ENCODE results near the gene SSBP4. TPM values are rescaled to one million over a fixed set of nuclear protein-coding genes. Genes with fewer than 3 reads are reported as not detected.

Gene SSBP4
- total and polyA plus RNA-seq, 3 donors from 2014 or later = 80.5 to 118 (median 90.3) TPM

- Histone ChIP-seq H3K27me3 (no peaks in the 10 kb centered on the region), H3K4me3 (peak overlapping the region; percentile 44 to 52), H3K27ac (peak overlapping the region; percentile 61 to 86), H3K9me3 (no peaks in the 10 kb centered on the region), H3K36me3 (ENCODE audit: low read depth, missing control alignments) (no peaks in the 10 kb centered on the region), H3K4me1 (peaks cover 57% of the 10 kb centered on the region)
- DNase-seq = peak; percentile 91
- TF ChIP-seq POLR2A (IDR thresholded peaks at IDR 0.05) (no peak), CTCF (IDR thresholded peaks at IDR 0.05) (no peak)
- 12 to 30% methylated on average over 2 to 24 of the region's 77 CpGs for WGBS, 2 donors
- intact Hi-C loops (cut with DNase I; ENCODE audit: low total_unique reads) = no loop called here
These were observed 9.8 kb downstream of the SSBP4 start for GRCh38 chr19:18428787-18429674.

GRCh38 chr19:18429717-18430416 is 10.7 kb downstream of the SSBP4 start:
- intact Hi-C loops (cut with DNase I; ENCODE audit: low total_unique reads) = no loop called here
- no peak for TF ChIP-seq CTCF (IDR thresholded peaks at IDR 0.05)
- TF ChIP-seq POLR2A (IDR thresholded peaks at IDR 0.05) = no peak
- peak overlapping the region in 1 of 2 donors; percentile 52 for H3K4me3 ChIP-seq
- no peak for DNase-seq
- peak overlapping the region; percentile 61 to 86 for H3K27ac ChIP-seq
- WGBS, 2 donors = 44 to 49% methylated on average over 5 to 12 of the region's 13 CpGs
- H3K4me1 ChIP-seq = peaks cover 59% of the 10 kb centered on the region
- no peaks in the 10 kb centered on the region for H3K9me3 ChIP-seq
- no peaks in the 10 kb centered on the region for H3K27me3 ChIP-seq
- no peaks in the 10 kb centered on the region for H3K36me3 ChIP-seq (ENCODE audit: low read depth, missing control alignments)

- intact Hi-C loops (cut with DNase I; ENCODE audit: low total_unique reads) = no loop called here
- no peaks in the 10 kb centered on the region for H3K27me3 ChIP-seq
- no peaks in the 10 kb centered on the region for H3K36me3 ChIP-seq (ENCODE audit: low read depth, missing control alignments)
- no peaks in the 10 kb centered on the region for H3K9me3 ChIP-seq
- TF ChIP-seq POLR2A (IDR thresholded peaks at IDR 0.05) (no peak), CTCF (IDR thresholded peaks at IDR 0.05) (no peak)
- H3K4me3 ChIP-seq = no peak overlapping the region
- peaks cover 62% of the 10 kb centered on the region for H3K4me1 ChIP-seq
- DNase-seq = no peak
- 84 to 100% methylated on average over 4 to 21 of the region's 21 CpGs for WGBS, 2 donors
- H3K27ac ChIP-seq = no peak overlapping the region
These were observed 11.4 kb downstream of the SSBP4 start for GRCh38 chr19:18430417-18431144.

- TF ChIP-seq POLR2A (IDR thresholded peaks at IDR 0.05) (no peak), CTCF (IDR thresholded peaks at IDR 0.05) (no peak)
- intact Hi-C loops (cut with DNase I; ENCODE audit: low total_unique reads) = no loop called here
- Histone ChIP-seq H3K4me3 (no peak overlapping the region), H3K9me3 (no peaks in the 10 kb centered on the region), H3K36me3 (ENCODE audit: low read depth, missing control alignments) (no peaks in the 10 kb centered on the region), H3K4me1 (peaks cover 52% of the 10 kb centered on the region), H3K27me3 (no peaks in the 10 kb centered on the region), H3K27ac (no peak overlapping the region)
- WGBS, 2 donors = 61 to 78% methylated on average over 3 to 26 of the region's 34 CpGs
- DNase-seq = no peak
These were observed 12.4 kb downstream of the SSBP4 start for GRCh38 chr19:18431351-18432197.

Measured in testis (tissue), 3 donors.